ENCODE measurements around the gene XYLT1.

Gene XYLT1

GRCh38 chr16:17304491-17305119, 166.2 kb downstream of the XYLT1 start:
- H3K4me2 ChIP-seq (ENCODE audit: low read depth, low read length, poor library complexity, severe bottlenecking): no peak overlapping the region
- H3K4me3 ChIP-seq (ENCODE audit: low read length, poor library complexity, severe bottlenecking): no peak overlapping the region
- H3K9me3 ChIP-seq (ENCODE audit: insufficient read depth, low read depth, low read length): no peaks in the 10 kb centered on the region
- H3K79me2 ChIP-seq (ENCODE audit: insufficient read depth, low read length): peaks cover 95% of the 10 kb centered on the region
- no peak overlapping the region for H3K9ac ChIP-seq (ENCODE audit: low read depth, low read length, poor library complexity, severe bottlenecking)
- H3K9me2 ChIP-seq (replicated peaks; ENCODE audit: low read depth, low read length): no peaks in the 10 kb centered on the region
- peaks cover 32% of the 10 kb centered on the region for H3K4me1 ChIP-seq (ENCODE audit: insufficient read depth, low read length, poor library complexity, severe bottlenecking)
- no peaks in the 10 kb centered on the region for H3F3A ChIP-seq (ENCODE audit: low read depth)
- H3K27me3 ChIP-seq (ENCODE audit: insufficient read depth, low read length, poor library complexity, severe bottlenecking): no peaks in the 10 kb centered on the region
- TF ChIP-seq CTCF (conservative IDR thresholded peaks at IDR 0.05; ENCODE audit: low read length): no peak
- no peak for TF ChIP-seq EZH2phosphoT487 (IDR thresholded peaks at IDR 0.05; ENCODE audit: borderline replicate concordance)
- no peak overlapping the region for H2AFZ ChIP-seq (ENCODE audit: low read length)
- peaks cover 33% of the 10 kb centered on the region; the same call in 1 of the 2 replicates for H3K36me3 ChIP-seq (ENCODE audit: insufficient read depth, low read length)
- H4K20me1 ChIP-seq (ENCODE audit: insufficient read depth, low read length, poor library complexity, severe bottlenecking): peaks cover 88% of the 10 kb centered on the region

GRCh38 chr16:17304106-17304490, 166.7 kb downstream of the XYLT1 start:
- Histone ChIP-seq H3K4me2 (ENCODE audit: low read depth, low read length, poor library complexity, severe bottlenecking) (no peak overlapping the region), H3K4me3 (ENCODE audit: low read length, poor library complexity, severe bottlenecking) (no peak overlapping the region), H2AFZ (ENCODE audit: low read length) (no peak overlapping the region), H3K4me1 (ENCODE audit: insufficient read depth, low read length, poor library complexity, severe bottlenecking) (peaks cover 32% of the 10 kb centered on the region), H3K9me3 (ENCODE audit: insufficient read depth, low read depth, low read length) (no peaks in the 10 kb centered on the region), H4K20me1 (ENCODE audit: insufficient read depth, low read length, poor library complexity, severe bottlenecking) (peaks cover 90% of the 10 kb centered on the region), H3K9ac (ENCODE audit: low read depth, low read length, poor library complexity, severe bottlenecking) (no peak overlapping the region), H3F3A (ENCODE audit: low read depth) (no peaks in the 10 kb centered on the region), H3K79me2 (ENCODE audit: insufficient read depth, low read length) (peaks cover 95% of the 10 kb centered on the region), H3K36me3 (ENCODE audit: insufficient read depth, low read length) (peaks cover 33% of the 10 kb centered on the region; the same call in 1 of the 2 replicates), H3K9me2 (replicated peaks; ENCODE audit: low read depth, low read length) (no peaks in the 10 kb centered on the region), H3K27me3 (ENCODE audit: insufficient read depth, low read length, poor library complexity, severe bottlenecking) (no peaks in the 10 kb centered on the region)
- TF ChIP-seq EZH2phosphoT487 (IDR thresholded peaks at IDR 0.05; ENCODE audit: borderline replicate concordance) (no peak), CTCF (conservative IDR thresholded peaks at IDR 0.05; ENCODE audit: low read length) (no peak)

GRCh38 chr16:17303101-17303500, 167.7 kb downstream of the XYLT1 start:
- Histone ChIP-seq H2AFZ (ENCODE audit: low read length) (no peak overlapping the region), H3K79me2 (ENCODE audit: insufficient read depth, low read length) (peaks cover 94% of the 10 kb centered on the region), H3K4me2 (ENCODE audit: low read depth, low read length, poor library complexity, severe bottlenecking) (peak overlapping the region; percentile 49), H3F3A (ENCODE audit: low read depth) (no peaks in the 10 kb centered on the region), H3K9me3 (ENCODE audit: insufficient read depth, low read depth, low read length) (no peaks in the 10 kb centered on the region), H3K4me3 (ENCODE audit: low read length, poor library complexity, severe bottlenecking) (no peak overlapping the region), H3K9me2 (replicated peaks; ENCODE audit: low read depth, low read length) (no peaks in the 10 kb centered on the region), H3K4me1 (ENCODE audit: insufficient read depth, low read length, poor library complexity, severe bottlenecking) (peaks cover 29% of the 10 kb centered on the region), H3K9ac (ENCODE audit: low read depth, low read length, poor library complexity, severe bottlenecking) (no peak overlapping the region), H3K36me3 (ENCODE audit: insufficient read depth, low read length) (peaks cover 39% of the 10 kb centered on the region; the same call in 1 of the 2 replicates), H3K27me3 (ENCODE audit: insufficient read depth, low read length, poor library complexity, severe bottlenecking) (no peaks in the 10 kb centered on the region), H4K20me1 (ENCODE audit: insufficient read depth, low read length, poor library complexity, severe bottlenecking) (peaks cover 86% of the 10 kb centered on the region)
- TF ChIP-seq EZH2phosphoT487 (IDR thresholded peaks at IDR 0.05; ENCODE audit: borderline replicate concordance) (no peak), CTCF (conservative IDR thresholded peaks at IDR 0.05; ENCODE audit: low read length) (no peak)

All from Loucy (cell line).